Inferior parietal cortex (tissue), 1 donor: Measurements from ENCODE around the gene FMR1.

Experiments
- DNase-seq: peaks from one replicate; pipeline ENCODE4 v3.0.0-alpha.2; 2016; ENCODE audit errors: extremely low spot score

The FMR1 gene

GRCh38 chrX:147911192-147912022 lies at the start of gene FMR1:
Gene FMR1, plus strand, starts transcription at chrX:147911919. Its CDS starts 261 bp downstream, at chrX:147912180.
- DNase-seq: peak; percentile 82

- DNase-seq: no peak
Observed at GRCh38 chrX:147875866-147876596, 35.7 kb upstream of the FMR1 start.

- no peak for DNase-seq
Observed at GRCh38 chrX:147876849-147877646, 34.7 kb upstream of the FMR1 start.

GRCh38 chrX:147877726-147878125 lies 34.0 kb upstream of the FMR1 start:
- DNase-seq: no peak

GRCh38 chrX:147884958-147885357 lies 26.8 kb upstream of the FMR1 start:
- DNase-seq: no peak

GRCh38 chrX:147890756-147891155 lies 21.0 kb upstream of the FMR1 start:
- DNase-seq: no peak

- DNase-seq: no peak
Observed at GRCh38 chrX:147891896-147892295, 19.8 kb upstream of the FMR1 start.

GRCh38 chrX:147893741-147894140 lies 18.0 kb upstream of the FMR1 start:
- no peak for DNase-seq

- no peak for DNase-seq
Observed at GRCh38 chrX:147894366-147894963, 17.3 kb upstream of the FMR1 start.

GRCh38 chrX:147897117-147897516 lies 14.6 kb upstream of the FMR1 start:
- DNase-seq: no peak

GRCh38 chrX:147898951-147899350 lies 12.8 kb upstream of the FMR1 start:
- DNase-seq: no peak

GRCh38 chrX:147899379-147900114 lies 12.2 kb upstream of the FMR1 start:
- DNase-seq: no peak

- DNase-seq: no peak
Observed at GRCh38 chrX:147900349-147900748, 11.4 kb upstream of the FMR1 start.

GRCh38 chrX:147901461-147902126 lies 10.1 kb upstream of the FMR1 start:
- DNase-seq: no peak

GRCh38 chrX:147902270-147902669 lies 9.4 kb upstream of the FMR1 start:
- no peak for DNase-seq

GRCh38 chrX:147908106-147908505 lies 3.6 kb upstream of the FMR1 start:
- no peak for DNase-seq

GRCh38 chrX:147910607-147911006 lies 1.1 kb upstream of the FMR1 start:
- DNase-seq: no peak

- peak; percentile 11 for DNase-seq
Observed at GRCh38 chrX:147912093-147912801, 528 bp downstream of the FMR1 start.

- DNase-seq: no peak
Observed at GRCh38 chrX:147913570-147913969, 1.9 kb downstream of the FMR1 start.

GRCh38 chrX:147914591-147914990 lies 2.9 kb downstream of the FMR1 start:
- DNase-seq: no peak
